ENCODE results near the gene OTP. TPM values are rescaled to one million over a fixed set of nuclear protein-coding genes. Genes with fewer than 3 reads are reported as not detected.
A peak's percentile ranks its signal among the peaks of the same experiment; 100 is the strongest.

The OTP gene
- polyA plus RNA-seq, 3 donors = not detected

- H3K4me1 ChIP-seq (ENCODE audit: control insufficient read depth in 1 of 2, insufficient read depth in 2 of 2, low read length in 2 of 2) = peaks cover 22 to 39% of the 10 kb centered on the region in 2 donors
- H4K20me1 ChIP-seq (ENCODE audit: insufficient read depth, low read length) = no peaks in the 10 kb centered on the region
- peaks cover 42% of the 10 kb centered on the region for H3K4me1 Mint-ChIP-seq
- H3K27ac Mint-ChIP-seq = peak overlapping the region in 1 of 7 donors; percentile 16
- H3K36me3 Mint-ChIP-seq = peaks cover 4 to 17% of the 10 kb centered on the region in 2 donors
- DNase-seq = no peak
- peak overlapping the region in 1 of 3 experiments; percentile 70 for H3K4me3 ChIP-seq (replicated peaks in 1 of 3; ENCODE audit: low read depth in 2 of 3, low read length in 3 of 3)
- H3K27ac ChIP-seq (ENCODE audit: low read depth in 1 of 2, low read length in 2 of 2) = no peak overlapping the region
- H3K4me2 ChIP-seq (replicated peaks; ENCODE audit: extremely low read depth, low read length, poor library complexity, severe bottlenecking) = peak overlapping the region; percentile 78
- H3K79me2 ChIP-seq (ENCODE audit: insufficient read depth, low read length) = no peaks in the 10 kb centered on the region
- H3K9me3 Mint-ChIP-seq = peaks cover 0 to 36% (median 15%) of the 10 kb centered on the region in 7 donors
- H3K9me3 ChIP-seq (replicated peaks in 1 of 2; ENCODE audit: control insufficient read depth in 1 of 2, insufficient read depth in 1 of 2, low read length in 2 of 2) = peaks cover 4 to 38% of the 10 kb centered on the region in 2 donors
- H3K36me3 ChIP-seq (replicated peaks in 1 of 2; ENCODE audit: control insufficient read depth in 1 of 2, insufficient read depth in 2 of 2, low read length in 2 of 2) = no peaks in the 10 kb centered on the region
- H3K27me3 ChIP-seq (ENCODE audit: control insufficient read depth in 2 of 2, insufficient read depth in 2 of 2, low read length in 2 of 2) = peaks cover 92 to 97% of the 10 kb centered on the region in 2 donors
- no peak for TF ChIP-seq CTCF (IDR thresholded peaks at IDR 0.05)
- H3K27me3 Mint-ChIP-seq (ENCODE audit: low read depth in 3 of 3) = peaks cover 95 to 99% (median 95%) of the 10 kb centered on the region in 3 donors
- intact Hi-C loops (cut with micrococcal nuclease) = loop anchor here in 1 of 2 donors (10.0 kb wide), 1 partner anchor 362 kb away; no protein-coding TSS in a partner anchor
- H3K4me3 Mint-ChIP-seq = peak overlapping the region; percentile 77 to 99
- peak overlapping the region; percentile 45 for H2AFZ ChIP-seq (ENCODE audit: insufficient read depth, low read depth, low read length, poor library complexity, severe bottlenecking)
- WGBS (ENCODE audit: insufficient coverage) = 18% methylated on average over 10 of the region's 21 CpGs
- no peak overlapping the region for H3K9ac ChIP-seq (ENCODE audit: insufficient read depth, low read length, poor library complexity, severe bottlenecking)
Observed at GRCh38 chr5:77642738-77643653, 4.5 kb upstream of the OTP start.

GRCh38 chr5:77641963-77642737, 3.6 kb upstream of the OTP start:
- H3K9me3 ChIP-seq (replicated peaks in 1 of 2; ENCODE audit: control insufficient read depth in 1 of 2, insufficient read depth in 1 of 2, low read length in 2 of 2) = peaks cover 5 to 42% of the 10 kb centered on the region in 2 donors
- H3K4me2 ChIP-seq (replicated peaks; ENCODE audit: extremely low read depth, low read length, poor library complexity, severe bottlenecking) = no peak overlapping the region
- H3K9ac ChIP-seq (ENCODE audit: insufficient read depth, low read length, poor library complexity, severe bottlenecking) = no peak overlapping the region
- H3K27ac Mint-ChIP-seq = no peak overlapping the region
- no peak overlapping the region for H3K4me3 ChIP-seq (replicated peaks in 1 of 3; ENCODE audit: low read depth in 2 of 3, low read length in 3 of 3)
- intact Hi-C loops (cut with micrococcal nuclease) = loop anchor here in 1 of 2 donors (10.0 kb wide), 1 partner anchor 363 kb away; no protein-coding TSS in a partner anchor
- peaks cover 22 to 39% of the 10 kb centered on the region in 2 donors for H3K4me1 ChIP-seq (ENCODE audit: control insufficient read depth in 1 of 2, insufficient read depth in 2 of 2, low read length in 2 of 2)
- H3K27ac ChIP-seq (ENCODE audit: low read depth in 1 of 2, low read length in 2 of 2) = no peak overlapping the region
- peaks cover 93 to 97% of the 10 kb centered on the region in 2 donors for H3K27me3 ChIP-seq (ENCODE audit: control insufficient read depth in 2 of 2, insufficient read depth in 2 of 2, low read length in 2 of 2)
- TF ChIP-seq CTCF (IDR thresholded peaks at IDR 0.05) = no peak
- H2AFZ ChIP-seq (ENCODE audit: insufficient read depth, low read depth, low read length, poor library complexity, severe bottlenecking) = no peak overlapping the region
- peaks cover 0 to 45% (median 22%) of the 10 kb centered on the region in 7 donors for H3K9me3 Mint-ChIP-seq
- H3K27me3 Mint-ChIP-seq (ENCODE audit: low read depth in 3 of 3) = peaks cover 95 to 99% (median 95%) of the 10 kb centered on the region in 3 donors
- peaks cover 4 to 25% of the 10 kb centered on the region in 2 donors for H3K36me3 Mint-ChIP-seq
- no peaks in the 10 kb centered on the region for H3K36me3 ChIP-seq (replicated peaks in 1 of 2; ENCODE audit: control insufficient read depth in 1 of 2, insufficient read depth in 2 of 2, low read length in 2 of 2)
- H3K4me3 Mint-ChIP-seq = peak overlapping the region in 1 of 2 donors; percentile 99
- DNase-seq = no peak
- no peaks in the 10 kb centered on the region for H4K20me1 ChIP-seq (ENCODE audit: insufficient read depth, low read length)
- H3K4me1 Mint-ChIP-seq = peaks cover 49% of the 10 kb centered on the region
- WGBS (ENCODE audit: insufficient coverage) = 0% methylated on average over 2 of the region's 19 CpGs
- no peaks in the 10 kb centered on the region for H3K79me2 ChIP-seq (ENCODE audit: insufficient read depth, low read length)
